Esophagus muscularis mucosa (tissue), 4 donors: Measurements from ENCODE around the gene GIPC2.

ENCODE experiments used
- CTCF ChIP-seq, 3 experiments: fragments of 200-600 bp in 2 of 3; fragments of 450-650 bp in 1 of 3; sonication (generic) in 2 of 3; IDR thresholded peaks; one replicate each; pipeline ENCODE4 v1.5.1; 2017 to 2019; ENCODE audit warnings: antibody characterized with exemption in 3 of 3, mild to moderate bottlenecking in 2 of 3, moderate library complexity in 1 of 3
- EP300 ChIP-seq: sonication (generic); formaldehyde crosslinking; IDR thresholded peaks from one replicate; pipeline ENCODE4 v1.6.1; 2017; ENCODE audit warnings: antibody characterized with exemption
- POLR2A ChIP-seq: fragments of 450-650 bp; IDR thresholded peaks from one replicate; pipeline ENCODE4 v1.6.1; 2017; ENCODE audit warnings: antibody characterized with exemption, moderate library complexity, mild to moderate bottlenecking, low read depth
- POLR2AphosphoS5 ChIP-seq, 2 donors: sonication (generic); formaldehyde crosslinking; IDR thresholded peaks; one replicate each; pipeline ENCODE4 v1.6.1; 2017; ENCODE audit warnings: antibody characterized with exemption in 2 of 2

GRCh38 chr1:78088015-78088414, 42.2 kb downstream of the GIPC2 start:
- TF ChIP-seq CTCF (IDR thresholded peaks at IDR 0.05) (no peak), POLR2AphosphoS5 (IDR thresholded peaks at IDR 0.05) (no peak), POLR2A (no peak), EP300 (no peak)
